Sigmoid colon (tissue), 4 donors: ENCODE results near the gene MYL6B.
"Not testable (repeated sequence)": the region's sequence is repeated elsewhere in the genome, so short reads cannot be mapped to it uniquely, and the experiment has no call there.

Experiments used
- CTCF ChIP-seq, 4 experiments: fragments of 450-650 bp in 3 of 4; fragments of 200-600 bp in 1 of 4; IDR thresholded peaks; one replicate each; pipeline ENCODE4 v1.5.1; 2016 to 2019; ENCODE audit warnings: antibody characterized with exemption in 4 of 4, mild to moderate bottlenecking in 3 of 4, moderate library complexity in 2 of 4
- EP300 ChIP-seq, 4 donors: sonication (generic); formaldehyde crosslinking; IDR thresholded peaks; one replicate each; pipeline ENCODE4 v1.6.1; 2017; ENCODE audit warnings: antibody characterized with exemption in 4 of 4
- POLR2A ChIP-seq, 2 donors: fragments of 450-650 bp; IDR thresholded peaks; one replicate each; pipeline ENCODE4 v1.6.1; 2016; ENCODE audit warnings: antibody characterized with exemption in 2 of 2, mild to moderate bottlenecking in 2 of 2, moderate library complexity in 2 of 2
- POLR2AphosphoS5 ChIP-seq, 4 donors: sonication (generic); formaldehyde crosslinking; IDR thresholded peaks; one replicate each; pipeline ENCODE4 v1.6.1; 2017; ENCODE audit warnings: antibody characterized with exemption in 4 of 4

GRCh38 chr12:56196818-56197550, 44.6 kb downstream of the MYL6B start:
- not testable (repeated sequence) for TF ChIP-seq POLR2A, CTCF, EP300 (IDR thresholded peaks at IDR 0.05)
- peak in 1 of 4 donors; percentile 13 for TF ChIP-seq POLR2AphosphoS5 (IDR thresholded peaks at IDR 0.05)
